PC-9 (cell line): Measurements from ENCODE around the gene MCM5.

ENCODE experiments used
- CTCF ChIP-seq: fragments of 200-600 bp; sonication (generic); conservative IDR thresholded peaks from 2 replicates; pipeline ENCODE4 v1.6.1; 2017; ENCODE audit warnings: mixed run types, antibody characterized with exemption, mild to moderate bottlenecking, moderate library complexity
- EZH2 ChIP-seq: fragments of 200-600 bp; sonication (generic); IDR thresholded peaks from 2 replicates; pipeline ENCODE4 v1.8.0; 2017; ENCODE audit warnings: antibody characterized with exemption, low read depth

GRCh38 chr22:35409783-35410662 is 10.1 kb downstream of the MCM5 start:
- TF ChIP-seq CTCF (no peak), EZH2 (no peak)
